GM20000 (cell line): ENCODE results near the gene GORASP2.
A peak's percentile ranks its signal among the peaks of the same experiment; 100 is the strongest.

Experiments
- DNase-seq: peaks from one replicate; pipeline ENCODE4 v3.0.0; 2012; ENCODE audit warnings: low spot score
- CTCF ChIP-seq: IDR thresholded peaks from 2 replicates; pipeline ENCODE4 v1.5.1; 2012; ENCODE audit warnings: mild to moderate bottlenecking, control low read depth; ENCODE audit errors: extremely low read depth, missing control alignments

The GORASP2 gene

GRCh38 chr2:170944545-170944944, 15.5 kb downstream of the GORASP2 start:
- TF ChIP-seq CTCF = no peak
- no peak for DNase-seq

GRCh38 chr2:170949415-170949814, 20.4 kb downstream of the GORASP2 start:
- DNase-seq = no peak
- TF ChIP-seq CTCF = no peak

GRCh38 chr2:170950221-170950761, 21.2 kb downstream of the GORASP2 start:
- TF ChIP-seq CTCF = no peak
- peak; percentile 61 for DNase-seq

GRCh38 chr2:170953941-170954340, 24.9 kb downstream of the GORASP2 start:
- DNase-seq = no peak
- no peak for TF ChIP-seq CTCF

- TF ChIP-seq CTCF = no peak
- DNase-seq = no peak
These were observed 34.3 kb downstream of the GORASP2 start for GRCh38 chr2:170963386-170963785.

- no peak for TF ChIP-seq CTCF
- no peak for DNase-seq
These were observed 36.6 kb downstream of the GORASP2 start for GRCh38 chr2:170965446-170966225.

- TF ChIP-seq CTCF = no peak
- DNase-seq = no peak
These were observed 37.8 kb downstream of the GORASP2 start for GRCh38 chr2:170966648-170967396.
